Endothelial cell of umbilical vein (primary cell): Measurements from ENCODE around the gene GTF2E1. TPM values are rescaled to one million over a fixed set of nuclear protein-coding genes. Genes with fewer than 3 reads are reported as not detected.

Source experiments
- BruUV-seq: library from RNA; stranded (reverse); fragments of 400-500 nt; replicated peaks from 2 replicates; lab custom pipeline; 2021; lab: Mats Ljungman, UMichigan
- CTCF ChIA-PET: fragments of 300-600, 350-600 bp; sonication (Branson Sonifier 250); formaldehyde crosslinking; loops from one replicate; lab custom pipeline; 2021; ENCODE audit warnings: antibody characterized with exemption, inconsistent platforms; lab: Charles Lee
- POLR2A ChIA-PET: fragments of 300-600, 350-600 bp; sonication (Branson Sonifier 250); formaldehyde crosslinking; loops from one replicate; lab custom pipeline; 2021; ENCODE audit warnings: antibody characterized with exemption, inconsistent platforms; lab: Charles Lee
- DNase-seq: peaks from one replicate; pipeline ENCODE4 v3.0.0-alpha.2; 2011; ENCODE audit warnings: low read depth, low spot score
- FAIRE-seq: peaks from 2 replicates; lab custom pipeline; 2011; peaks lifted over from hg19 to GRCh38; lab: Jason Lieb, UNC
- H2AFZ ChIP-seq: 2 replicates; pipeline ENCODE4 v1.6.0; 2012; ENCODE audit warnings: low read depth, low read length, control low read depth, inconsistent platforms
- H3K27ac ChIP-seq: 2 replicates; pipeline ENCODE4 v1.5.1; 2011; ENCODE audit warnings: low read depth, mild to moderate bottlenecking, control low read depth, low read length, moderate library complexity; ENCODE audit not compliant: insufficient read depth
- H3K27me3 ChIP-seq, 2 experiments: 2 replicates each; pipeline versions ENCODE4 v1.6.0 to v1.6.1; 2011; ENCODE audit warnings: low read length in 2 of 2, mixed read lengths in 1 of 2; ENCODE audit not compliant: control insufficient read depth in 2 of 2, insufficient read depth in 2 of 2
- H3K36me3 ChIP-seq, 2 experiments: 2 replicates in 1 of 2; 3 replicates in 1 of 2; pipeline ENCODE4 v1.5.1; 2011; ENCODE audit warnings: low read length in 2 of 2, mild to moderate bottlenecking in 1 of 2, moderate library complexity in 1 of 2; ENCODE audit not compliant: control insufficient read depth in 2 of 2, insufficient read depth in 2 of 2; ENCODE audit errors: extremely low read depth in 1 of 2
- H3K4me1 ChIP-seq: 3 replicates; pipeline ENCODE4 v1.5.1; 2011; ENCODE audit warnings: mild to moderate bottlenecking, low read length; ENCODE audit not compliant: control insufficient read depth, insufficient read depth; ENCODE audit errors: extremely low read depth
- H3K4me2 ChIP-seq: 2 replicates; pipeline ENCODE4 v1.6.1; 2011; ENCODE audit warnings: low read length, control low read depth, mixed read lengths; ENCODE audit not compliant: insufficient read depth
- H3K4me3 ChIP-seq, 3 experiments: fragments of 200-600 bp in 1 of 3; sonication (generic), shearing (Covaris generic) in 1 of 3; replicated peaks in 1 of 3; 2 replicates each; pipeline ENCODE4 v1.5.1; 2011 to 2016; ENCODE audit warnings: control low read depth in 3 of 3, low read length in 3 of 3, mild to moderate bottlenecking in 2 of 3, inconsistent platforms in 1 of 3, low read depth in 1 of 3, moderate library complexity in 1 of 3; ENCODE audit not compliant: insufficient read depth in 1 of 3
- H3K79me2 ChIP-seq: 2 replicates; pipeline ENCODE4 v1.6.0; 2012; ENCODE audit warnings: low read length, inconsistent platforms; ENCODE audit not compliant: control insufficient read depth, insufficient read depth
- H3K9ac ChIP-seq: replicated peaks from 2 replicates; pipeline ENCODE3; 2011; ENCODE audit warnings: low read length, control low read depth; ENCODE audit not compliant: insufficient read depth; ENCODE audit errors: extremely low read depth
- H3K9me1 ChIP-seq: replicated peaks from 3 replicates; pipeline ENCODE4 v1.6.0; 2011; ENCODE audit warnings: mild to moderate bottlenecking, low read length; ENCODE audit not compliant: control insufficient read depth, insufficient read depth; ENCODE audit errors: extremely low read depth
- H3K9me3 ChIP-seq: replicated peaks from 2 replicates; pipeline ENCODE4 v1.5.1; 2012; ENCODE audit warnings: low read length, inconsistent platforms; ENCODE audit not compliant: control insufficient read depth, insufficient read depth
- H4K20me1 ChIP-seq: replicated peaks from 2 replicates; pipeline ENCODE3; 2011; ENCODE audit warnings: mild to moderate bottlenecking, low read length; ENCODE audit not compliant: control insufficient read depth, insufficient read depth; ENCODE audit errors: extremely low read depth
- CTCF ChIP-seq, 2 donors: IDR thresholded peaks; 1 replicate in 1 of 2; 2 replicates in 1 of 2; pipeline ENCODE4 v1.5.1; 2011; ENCODE audit warnings: low read length in 2 of 2, mild to moderate bottlenecking in 2 of 2, moderate library complexity in 2 of 2, control low read depth in 1 of 2, inconsistent platforms in 1 of 2, low read depth in 1 of 2; ENCODE audit not compliant: insufficient read depth in 1 of 2; ENCODE audit errors: extremely low read depth in 1 of 2
- EZH2 ChIP-seq: IDR thresholded peaks from 2 replicates; pipeline ENCODE4 v1.6.1; 2012; ENCODE audit warnings: borderline replicate concordance, low read depth, mild to moderate bottlenecking, moderate library complexity, low read length, inconsistent platforms; ENCODE audit not compliant: severe bottlenecking
- FOS ChIP-seq: IDR thresholded peaks from 2 replicates; pipeline ENCODE4 v1.6.1; 2011; ENCODE audit warnings: mild to moderate bottlenecking, low read length, moderate library complexity, borderline replicate concordance; ENCODE audit not compliant: insufficient read depth
- GATA2 ChIP-seq: IDR thresholded peaks from 2 replicates; pipeline ENCODE4 v1.7.0; 2011; ENCODE audit warnings: low read depth, mild to moderate bottlenecking, moderate library complexity, mixed read lengths, low read length; ENCODE audit not compliant: insufficient read length, insufficient read depth
- JUN ChIP-seq: IDR thresholded peaks from 2 replicates; pipeline ENCODE4 v1.6.1; 2011; ENCODE audit warnings: borderline replicate concordance, low read depth; ENCODE audit not compliant: insufficient read length, insufficient read depth
- MAX ChIP-seq: IDR thresholded peaks from 2 replicates; pipeline ENCODE4 v1.6.1; 2011; ENCODE audit not compliant: insufficient read depth, insufficient read length
- MYC ChIP-seq: IDR thresholded peaks from one replicate; pipeline ENCODE4 v1.6.1; 2011; ENCODE audit warnings: mild to moderate bottlenecking, low read depth, low read length
- POLR2A ChIP-seq: IDR thresholded peaks from 2 replicates; pipeline ENCODE4 v1.6.1; 2012; ENCODE audit warnings: low read depth, mild to moderate bottlenecking, control low read depth, low read length
- POLR2AphosphoS5 ChIP-seq: IDR thresholded peaks from 2 replicates; pipeline ENCODE4 v1.6.1; 2012; ENCODE audit warnings: low read depth, mild to moderate bottlenecking, control low read depth, low read length, moderate library complexity; ENCODE audit not compliant: insufficient read depth
- dilution Hi-C: fragments of 300-500 bp; cut with MboI; formaldehyde crosslinking; loops from one replicate; pipeline ENCODE4 v1.15.0; 2019; ENCODE audit warnings: low sequenced_read_pairs; ENCODE audit not compliant: extremely low pct_ligation_motif_present
- intact Hi-C: fragments of 100-400 bp; cut with micrococcal nuclease; formaldehyde crosslinking; loops from one replicate; pipeline ENCODE4 v1.10.0; 2022
- polyA plus RNA-seq, 4 experiments: library from polyadenylated mRNA; depleted of rRNA in 3 of 4; stranded (reverse) in 3 of 4; unstranded in 1 of 4; fragments of >200 nt; gene quantifications; 2 replicates each; pipeline versions ENCODE4 v1.2.1 to v1.2.3, GENCODE V29; 2011 to 2012; ENCODE audit warnings: missing spikeins in 1 of 4
- total RNA-seq: library from RNA; stranded (reverse); gene quantifications from 2 replicates; pipeline ENCODE4 v1.2.3, GENCODE V29; 2021

The GTF2E1 gene
- total and polyA plus RNA-seq, 2 donors (not counting 3 experiments of a cell fraction or from before 2014, with no cell fraction given), result 10.6 to 27.7 TPM

GRCh38 chr3:120708408-120708807, 34.1 kb upstream of the GTF2E1 start:
- no peaks in the 10 kb centered on the region for H3K79me2 ChIP-seq
- no peaks in the 10 kb centered on the region for H4K20me1 ChIP-seq
- H3K27ac ChIP-seq, result no peak overlapping the region
- ChIA-PET CTCF (no interaction called here), POLR2A (no interaction called here)
- no peak overlapping the region for H3K4me3 ChIP-seq
- TF ChIP-seq POLR2A (no peak), POLR2AphosphoS5 (no peak), MAX (no peak), EZH2 (no peak), FOS (no peak), MYC (no peak), GATA2 (no peak), JUN (no peak), CTCF (IDR thresholded peaks at IDR 0.05; ENCODE audit: extremely low read depth in 1 of 2, insufficient read depth in 1 of 2, low read depth in 1 of 2, low read length in 2 of 2) (no peak)
- H3K4me2 ChIP-seq, result no peak overlapping the region
- no peaks in the 10 kb centered on the region for H3K9me3 ChIP-seq
- H3K9ac ChIP-seq, result no peak overlapping the region
- H3K9me1 ChIP-seq, result no peaks in the 10 kb centered on the region
- no peaks in the 10 kb centered on the region for H3K27me3 ChIP-seq
- no TSS peak for BruUV-seq
- H3K36me3 ChIP-seq, result no peaks in the 10 kb centered on the region
- no peaks in the 10 kb centered on the region for H3K4me1 ChIP-seq
- no peak overlapping the region for H2AFZ ChIP-seq
- intact Hi-C loops, result no loop called here
- DNase-seq (no peak), FAIRE-seq (no peak)
- dilution Hi-C loops, result no loop called here
